ENCODE data around the gene C9orf152. TPM values are rescaled to one million over a fixed set of nuclear protein-coding genes. Genes with fewer than 3 reads are reported as not detected.

The C9orf152 gene
- total and polyA plus RNA-seq, 2 donors (not counting 1 experiment from before 2014, with no cell fraction given): under 0.01 TPM; not detected in 1

DNA sequence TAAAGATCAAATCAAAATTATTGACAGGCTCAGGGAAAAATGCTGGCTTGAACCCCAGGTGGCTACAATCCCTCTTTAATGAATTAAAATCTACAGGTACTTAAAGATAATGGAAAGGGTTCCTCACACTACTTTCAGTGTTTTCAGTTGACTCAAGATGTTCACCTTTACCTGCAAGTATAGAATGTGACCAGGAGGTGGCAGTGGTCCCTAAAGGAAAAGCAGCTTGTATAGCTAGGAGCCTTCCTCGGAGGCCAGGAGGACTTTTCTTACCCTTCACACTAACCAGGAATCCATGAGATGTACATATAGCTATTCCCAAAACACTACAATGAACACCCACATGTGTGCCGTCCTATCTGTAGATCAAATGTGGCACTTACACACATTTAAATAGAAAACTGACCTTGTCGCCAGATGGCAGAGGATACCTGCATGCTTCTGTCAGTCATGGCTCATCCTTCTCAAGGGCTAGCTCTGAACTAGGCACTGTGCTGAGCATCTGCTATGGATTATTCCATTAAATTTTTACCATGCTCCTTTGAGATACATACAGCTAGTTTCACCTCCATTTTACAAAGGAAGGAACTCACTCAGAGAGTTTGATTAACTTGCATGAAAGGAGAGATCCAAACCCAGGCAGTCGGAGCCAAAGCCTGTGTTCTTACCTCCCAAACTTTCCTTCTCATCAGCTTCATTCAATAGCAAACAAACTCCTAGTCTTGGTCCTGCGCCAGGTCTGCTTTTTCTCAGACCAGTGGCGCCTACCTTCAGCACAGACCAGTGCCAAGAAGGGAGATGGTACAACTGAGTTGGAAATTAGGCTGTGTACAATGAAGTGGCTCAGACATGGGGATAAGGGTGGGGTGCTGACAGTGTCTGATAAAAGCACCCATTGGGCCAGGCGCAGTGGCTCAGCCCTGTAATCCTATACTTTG, 24.5 kb downstream of the C9orf152 start:
- peak; percentile 58 to 83 for DNase-seq (ENCODE audit: low read depth in 2 of 2)
- no peaks in the 10 kb centered on the region for H3K79me2 ChIP-seq (ENCODE audit: control insufficient read depth, insufficient read depth, low read length)
- H3K9ac ChIP-seq (ENCODE audit: insufficient read depth, low read length): no peak overlapping the region

DNA sequence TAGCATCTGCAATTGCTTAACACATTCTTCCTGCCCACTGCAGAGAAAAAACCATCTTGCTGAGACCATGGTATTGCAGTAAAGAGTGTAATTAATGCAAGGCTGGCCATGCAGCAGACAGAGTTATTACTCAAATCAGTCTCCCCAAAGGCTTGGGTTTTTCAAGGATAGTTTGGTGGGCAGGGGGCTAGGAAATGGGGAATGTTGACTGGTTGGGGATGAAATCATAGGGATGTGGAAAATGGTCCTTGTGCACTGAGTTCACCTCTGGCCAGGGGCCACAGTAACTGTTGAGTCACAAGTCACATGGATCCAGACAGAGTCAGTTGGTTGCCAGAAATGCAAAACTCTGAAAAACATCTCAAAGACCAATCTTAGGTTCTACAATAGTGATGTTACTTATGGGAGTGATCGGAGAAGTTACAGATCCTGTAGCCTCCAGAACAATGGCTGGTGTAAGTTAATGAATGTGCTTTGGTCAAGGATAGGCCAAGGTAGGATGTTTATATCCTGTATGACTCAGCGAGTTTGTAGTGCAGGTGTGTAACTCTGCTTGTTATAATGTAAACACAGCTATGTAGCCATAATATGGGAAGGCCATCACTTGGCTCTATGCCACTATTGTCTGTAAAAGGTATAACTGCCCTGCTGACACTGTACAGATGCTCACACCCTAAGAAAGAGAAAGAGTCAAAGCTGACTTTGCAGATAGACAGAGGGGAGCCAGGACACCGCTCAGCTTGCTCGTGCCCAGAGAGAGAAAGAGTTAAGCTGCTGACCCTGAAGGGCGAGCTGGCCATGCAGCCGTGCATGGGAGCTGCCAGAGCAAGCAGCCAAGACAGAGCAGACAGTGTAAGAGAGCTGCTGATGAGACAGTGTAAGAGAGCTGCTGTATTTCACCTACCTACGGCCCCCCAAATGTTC, 27.2 kb downstream of the C9orf152 start:
- H3K27ac ChIP-seq (ENCODE audit: insufficient read depth, low read length): peak overlapping the region; percentile 65
- TF ChIP-seq EZH2 (IDR thresholded peaks at IDR 0.05; ENCODE audit: low read length, missing control alignments): no peak
- TF ChIP-seq, protein P1, sequence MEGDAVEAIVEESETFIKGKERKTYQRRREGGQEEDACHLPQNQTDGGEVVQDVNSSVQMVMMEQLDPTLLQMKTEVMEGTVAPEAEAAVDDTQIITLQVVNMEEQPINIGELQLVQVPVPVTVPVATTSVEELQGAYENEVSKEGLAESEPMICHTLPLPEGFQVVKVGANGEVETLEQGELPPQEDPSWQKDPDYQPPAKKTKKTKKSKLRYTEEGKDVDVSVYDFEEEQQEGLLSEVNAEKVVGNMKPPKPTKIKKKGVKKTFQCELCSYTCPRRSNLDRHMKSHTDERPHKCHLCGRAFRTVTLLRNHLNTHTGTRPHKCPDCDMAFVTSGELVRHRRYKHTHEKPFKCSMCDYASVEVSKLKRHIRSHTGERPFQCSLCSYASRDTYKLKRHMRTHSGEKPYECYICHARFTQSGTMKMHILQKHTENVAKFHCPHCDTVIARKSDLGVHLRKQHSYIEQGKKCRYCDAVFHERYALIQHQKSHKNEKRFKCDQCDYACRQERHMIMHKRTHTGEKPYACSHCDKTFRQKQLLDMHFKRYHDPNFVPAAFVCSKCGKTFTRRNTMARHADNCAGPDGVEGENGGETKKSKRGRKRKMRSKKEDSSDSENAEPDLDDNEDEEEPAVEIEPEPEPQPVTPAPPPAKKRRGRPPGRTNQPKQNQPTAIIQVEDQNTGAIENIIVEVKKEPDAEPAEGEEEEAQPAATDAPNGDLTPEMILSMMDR (conservative IDR thresholded peaks at IDR 0.05 in 1 of 2, IDR thresholded peaks at IDR 0.05 in 1 of 2; ENCODE audit: low read depth in 1 of 2, low read length in 2 of 2): no peak
- no peak overlapping the region for H3K4me3 ChIP-seq (replicated peaks in 1 of 4; ENCODE audit: control extremely low read depth in 1 of 4, insufficient read depth in 1 of 4, low read depth in 3 of 4, low read length in 4 of 4)
- no peak overlapping the region for H2AFZ ChIP-seq (ENCODE audit: low read length)
- H3K9ac ChIP-seq (ENCODE audit: insufficient read depth, low read length): no peak overlapping the region
- peak; percentile 77 to 79 for DNase-seq (ENCODE audit: low read depth in 2 of 2)
- no peaks in the 10 kb centered on the region for H3K9me3 ChIP-seq (ENCODE audit: control insufficient read depth, insufficient read depth, low read depth, low read length)
- no peaks in the 10 kb centered on the region for H3K79me2 ChIP-seq (ENCODE audit: control insufficient read depth, insufficient read depth, low read length)
- H3K27me3 ChIP-seq (ENCODE audit: control insufficient read depth, insufficient read depth, low read length): no peaks in the 10 kb centered on the region
- no peaks in the 10 kb centered on the region for H4K20me1 ChIP-seq (ENCODE audit: control insufficient read depth, extremely low read depth, insufficient read depth, low read length)
- no peak overlapping the region for H3K4me2 ChIP-seq (ENCODE audit: extremely low read depth, insufficient read depth, low read length)
- H3K36me3 ChIP-seq (ENCODE audit: control insufficient read depth, insufficient read depth, low read length): no peaks in the 10 kb centered on the region
- peaks cover 10% of the 10 kb centered on the region for H3K4me1 ChIP-seq (ENCODE audit: control insufficient read depth, extremely low read depth, insufficient read depth, low read length)

More for the DNA sequence above, 24.5 kb downstream of the C9orf152 start:
- Histone ChIP-seq H4K20me1 (ENCODE audit: control insufficient read depth, extremely low read depth, insufficient read depth, low read length) (no peaks in the 10 kb centered on the region), H3K9me3 (ENCODE audit: control insufficient read depth, insufficient read depth, low read depth, low read length) (no peaks in the 10 kb centered on the region), H3K4me3 (replicated peaks in 1 of 4; ENCODE audit: control extremely low read depth in 1 of 4, insufficient read depth in 1 of 4, low read depth in 3 of 4, low read length in 4 of 4) (no peak overlapping the region), H3K27ac (ENCODE audit: insufficient read depth, low read length) (no peak overlapping the region), H3K36me3 (ENCODE audit: control insufficient read depth, insufficient read depth, low read length) (no peaks in the 10 kb centered on the region), H3K4me1 (ENCODE audit: control insufficient read depth, extremely low read depth, insufficient read depth, low read length) (peaks cover 10% of the 10 kb centered on the region), H2AFZ (ENCODE audit: low read length) (no peak overlapping the region), H3K27me3 (ENCODE audit: control insufficient read depth, insufficient read depth, low read length) (no peaks in the 10 kb centered on the region), H3K4me2 (ENCODE audit: extremely low read depth, insufficient read depth, low read length) (no peak overlapping the region)
- TF ChIP-seq EZH2 (IDR thresholded peaks at IDR 0.05; ENCODE audit: low read length, missing control alignments): no peak
- TF ChIP-seq, protein P1 (conservative IDR thresholded peaks at IDR 0.05 in 1 of 2, IDR thresholded peaks at IDR 0.05 in 1 of 2; ENCODE audit: low read depth in 1 of 2, low read length in 2 of 2): peak; percentile 67 to 76

DNA sequence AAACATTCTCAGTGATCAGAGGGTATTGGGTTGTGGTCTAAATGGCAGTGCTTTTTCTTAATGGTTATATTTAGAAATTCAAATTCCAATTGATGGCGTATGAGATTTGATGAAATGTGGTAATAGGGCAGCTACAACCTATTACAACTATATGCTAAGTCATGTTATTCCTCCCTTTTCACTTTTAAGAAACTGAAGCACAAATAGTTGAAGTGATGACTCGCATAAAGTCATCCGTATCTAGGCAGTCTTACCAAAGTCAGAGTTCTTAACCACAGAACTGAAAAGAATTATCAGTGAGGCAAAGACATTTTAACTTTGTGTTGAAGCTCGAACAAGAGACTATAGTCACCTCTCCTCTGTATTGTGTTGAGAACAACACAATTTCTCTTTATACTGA, 28.2 kb downstream of the C9orf152 start:
- Histone ChIP-seq H3K27me3 (ENCODE audit: control insufficient read depth, insufficient read depth, low read length) (no peaks in the 10 kb centered on the region), H3K79me2 (ENCODE audit: control insufficient read depth, insufficient read depth, low read length) (no peaks in the 10 kb centered on the region), H3K9ac (ENCODE audit: insufficient read depth, low read length) (no peak overlapping the region), H3K4me2 (ENCODE audit: extremely low read depth, insufficient read depth, low read length) (peak overlapping the region; percentile 15), H3K36me3 (ENCODE audit: control insufficient read depth, insufficient read depth, low read length) (no peaks in the 10 kb centered on the region), H4K20me1 (ENCODE audit: control insufficient read depth, extremely low read depth, insufficient read depth, low read length) (no peaks in the 10 kb centered on the region), H3K27ac (ENCODE audit: insufficient read depth, low read length) (peak overlapping the region; percentile 65), H3K9me3 (ENCODE audit: control insufficient read depth, insufficient read depth, low read depth, low read length) (no peaks in the 10 kb centered on the region), H3K4me3 (replicated peaks in 1 of 4; ENCODE audit: control extremely low read depth in 1 of 4, insufficient read depth in 1 of 4, low read depth in 3 of 4, low read length in 4 of 4) (no peak overlapping the region), H3K4me1 (ENCODE audit: control insufficient read depth, extremely low read depth, insufficient read depth, low read length) (peaks cover 10% of the 10 kb centered on the region), H2AFZ (ENCODE audit: low read length) (no peak overlapping the region)
- TF ChIP-seq, protein P1 (conservative IDR thresholded peaks at IDR 0.05 in 1 of 2, IDR thresholded peaks at IDR 0.05 in 1 of 2; ENCODE audit: low read depth in 1 of 2, low read length in 2 of 2): no peak
- TF ChIP-seq EZH2 (IDR thresholded peaks at IDR 0.05; ENCODE audit: low read length, missing control alignments): no peak
- peak; percentile 81 to 87 for DNase-seq (ENCODE audit: low read depth in 2 of 2)
